NCI-H2227 treated with DMSO at 0.1 percent for 48 hours (cell line): Measurements from ENCODE around the gene SLC17A9.
A peak's percentile ranks its signal among the peaks of the same experiment; 100 is the strongest.

Experiments
- DNase-seq: peaks from one replicate; lab custom pipeline; 2025; lab: John Stamatoyannopoulos, UW

Gene SLC17A9

GRCh38 chr20:62938105-62938888, 14.2 kb upstream of the SLC17A9 start, which contains the start of gene GID8:
Gene GID8 (plus strand): TSS chr20:62938147. CDS start chr20:62941503, 3,356 bp downstream.
- no peak for DNase-seq

- DNase-seq: no peak
These were observed 11.6 kb upstream of the SLC17A9 start for GRCh38 chr20:62940875-62941274.

GRCh38 chr20:62941792-62942191, 10.7 kb upstream of the SLC17A9 start:
- DNase-seq: no peak

- DNase-seq: no peak
These were observed 10.1 kb upstream of the SLC17A9 start for GRCh38 chr20:62942456-62942855.

GRCh38 chr20:62943396-62943795, 9.1 kb upstream of the SLC17A9 start:
- DNase-seq: no peak

- DNase-seq: no peak
These were observed 8.3 kb upstream of the SLC17A9 start for GRCh38 chr20:62944184-62944583.

GRCh38 chr20:62944746-62945145, 7.8 kb upstream of the SLC17A9 start:
- no peak for DNase-seq

GRCh38 chr20:62945771-62946339, 6.7 kb upstream of the SLC17A9 start:
- no peak for DNase-seq

GRCh38 chr20:62946918-62947317, 5.6 kb upstream of the SLC17A9 start:
- DNase-seq: no peak

- DNase-seq: no peak
These were observed 4.8 kb upstream of the SLC17A9 start for GRCh38 chr20:62947532-62948300.

GRCh38 chr20:62949153-62949821, 3.2 kb upstream of the SLC17A9 start:
- DNase-seq: no peak

GRCh38 chr20:62949962-62950361, 2.5 kb upstream of the SLC17A9 start:
- DNase-seq: no peak

- DNase-seq: no peak
These were observed 1.8 kb upstream of the SLC17A9 start for GRCh38 chr20:62950741-62951140.

GRCh38 chr20:62951143-62951895, 1.2 kb upstream of the SLC17A9 start:
- no peak for DNase-seq

GRCh38 chr20:62951896-62952372, 575 bp upstream of the SLC17A9 start:
- no peak for DNase-seq

GRCh38 chr20:62952968-62953838, 694 bp downstream of the SLC17A9 start:
- no peak for DNase-seq

GRCh38 chr20:62953839-62954703, 1.6 kb downstream of the SLC17A9 start:
- peak; percentile 75 for DNase-seq

GRCh38 chr20:62955519-62956386, 3.2 kb downstream of the SLC17A9 start:
- DNase-seq: no peak
